NB4 (cell line): ENCODE data around the gene TMEM204.

ENCODE experiments used
- MYC ChIP-seq: IDR thresholded peaks from 2 replicates; pipeline ENCODE4 v1.6.1; 2011; ENCODE audit warnings: low read depth, low read length
- POLR2A ChIP-seq: IDR thresholded peaks from 2 replicates; pipeline ENCODE4 v1.6.1; 2011; ENCODE audit warnings: mild to moderate bottlenecking; ENCODE audit not compliant: insufficient read length; ENCODE audit errors: extremely low read depth
- TF ChIP-seq, protein P1 (sequence below): IDR thresholded peaks from 2 replicates; pipeline ENCODE4 v1.6.1; 2011; ENCODE audit warnings: low read depth, low read length
- TF ChIP-seq, protein P2 (sequence below): IDR thresholded peaks from one replicate; pipeline ENCODE4 v1.5.1; 2012; ENCODE audit warnings: low read depth, low read length

DNA sequence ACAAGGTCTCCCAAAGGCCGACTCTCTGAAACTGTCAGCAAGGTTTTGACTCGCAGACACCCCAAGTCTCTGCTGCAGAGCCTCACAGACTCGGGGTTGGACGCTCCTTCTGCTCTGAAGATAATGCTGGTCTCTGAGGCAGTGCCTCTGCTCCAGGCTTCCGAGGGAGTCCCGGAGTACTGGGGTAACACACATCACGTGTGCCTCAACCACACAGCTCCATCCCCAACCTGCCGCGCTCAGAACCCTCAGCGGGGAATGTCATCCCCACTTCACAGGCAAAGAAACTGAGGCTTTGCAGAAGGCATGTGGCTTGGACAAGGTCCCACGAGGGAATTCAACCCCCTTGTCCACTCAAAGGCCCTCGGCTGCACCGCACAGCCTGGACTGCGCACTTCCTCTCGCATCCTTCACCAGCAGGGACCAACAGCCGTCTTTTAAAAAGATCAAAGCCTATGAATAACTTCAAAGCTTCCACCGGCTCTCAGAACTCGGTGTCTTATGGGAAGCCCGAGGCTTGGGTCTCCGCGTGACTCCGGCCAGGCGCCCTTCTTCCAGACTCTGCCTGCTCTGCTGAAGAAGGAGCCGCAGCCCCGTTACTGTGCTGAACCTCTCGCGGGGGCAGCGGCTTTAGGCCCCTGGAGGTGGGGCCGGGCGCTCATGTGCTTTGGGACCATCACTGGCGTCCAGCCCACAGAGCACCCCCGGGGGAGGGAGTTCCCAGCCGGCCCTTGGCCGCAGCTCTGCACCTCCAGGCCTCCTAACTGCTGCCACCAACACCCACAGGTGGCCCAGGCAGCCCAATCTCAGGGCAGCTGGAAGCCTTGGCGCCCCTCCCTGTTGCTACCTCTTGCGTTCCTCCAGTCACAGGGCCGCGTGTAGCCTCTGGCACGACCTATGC is 2.2 kb downstream of the TMEM204 start:
- TF ChIP-seq POLR2A (no peak), MYC (no peak)
- TF ChIP-seq, protein P1, sequence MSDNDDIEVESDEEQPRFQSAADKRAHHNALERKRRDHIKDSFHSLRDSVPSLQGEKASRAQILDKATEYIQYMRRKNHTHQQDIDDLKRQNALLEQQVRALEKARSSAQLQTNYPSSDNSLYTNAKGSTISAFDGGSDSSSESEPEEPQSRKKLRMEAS, result no peak
- TF ChIP-seq, protein P2, sequence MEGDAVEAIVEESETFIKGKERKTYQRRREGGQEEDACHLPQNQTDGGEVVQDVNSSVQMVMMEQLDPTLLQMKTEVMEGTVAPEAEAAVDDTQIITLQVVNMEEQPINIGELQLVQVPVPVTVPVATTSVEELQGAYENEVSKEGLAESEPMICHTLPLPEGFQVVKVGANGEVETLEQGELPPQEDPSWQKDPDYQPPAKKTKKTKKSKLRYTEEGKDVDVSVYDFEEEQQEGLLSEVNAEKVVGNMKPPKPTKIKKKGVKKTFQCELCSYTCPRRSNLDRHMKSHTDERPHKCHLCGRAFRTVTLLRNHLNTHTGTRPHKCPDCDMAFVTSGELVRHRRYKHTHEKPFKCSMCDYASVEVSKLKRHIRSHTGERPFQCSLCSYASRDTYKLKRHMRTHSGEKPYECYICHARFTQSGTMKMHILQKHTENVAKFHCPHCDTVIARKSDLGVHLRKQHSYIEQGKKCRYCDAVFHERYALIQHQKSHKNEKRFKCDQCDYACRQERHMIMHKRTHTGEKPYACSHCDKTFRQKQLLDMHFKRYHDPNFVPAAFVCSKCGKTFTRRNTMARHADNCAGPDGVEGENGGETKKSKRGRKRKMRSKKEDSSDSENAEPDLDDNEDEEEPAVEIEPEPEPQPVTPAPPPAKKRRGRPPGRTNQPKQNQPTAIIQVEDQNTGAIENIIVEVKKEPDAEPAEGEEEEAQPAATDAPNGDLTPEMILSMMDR, result no peak
